HEK293T (cell line): ENCODE results near the gene GRIN3A.

Source experiments
- CTCF ChIA-PET: fragments of 350-600 bp; formaldehyde crosslinking; extraction: SDS; loops from one replicate; lab custom pipeline; 2021; ENCODE audit warnings: antibody characterized with exemption, inconsistent platforms; lab: Yijun Ruan, JAX
- POLR2A ChIA-PET: fragments of 350-600 bp; formaldehyde crosslinking; extraction: SDS; loops from one replicate; lab custom pipeline; 2020; ENCODE audit warnings: antibody characterized with exemption, inconsistent platforms; lab: Yijun Ruan, JAX
- DNase-seq: peaks from one replicate; pipeline ENCODE4 v3.0.0; 2012; ENCODE audit warnings: mixed read lengths; ENCODE audit errors: extremely low spot score
- ARNT ChIP-seq: fragments of 450-650 bp; IDR thresholded peaks from 2 replicates; pipeline ENCODE4 v1.6.1; 2017; ENCODE audit warnings: mild to moderate bottlenecking
- BHLHE40 ChIP-seq: fragments of 450-650 bp; IDR thresholded peaks from 2 replicates; pipeline ENCODE4 v1.6.1; 2016; ENCODE audit warnings: mild to moderate bottlenecking, moderate library complexity, borderline replicate concordance
- CTBP1 ChIP-seq: fragments of 450-650 bp; IDR thresholded peaks from 2 replicates; pipeline ENCODE4 v1.6.1; 2016; ENCODE audit warnings: borderline replicate concordance
- ELF4 ChIP-seq: fragments of 450-650 bp; IDR thresholded peaks from 2 replicates; pipeline ENCODE4 v1.6.1; 2017; ENCODE audit warnings: antibody characterized with exemption
- FOXA1 ChIP-seq: fragments of 450-650 bp; IDR thresholded peaks from 2 replicates; pipeline ENCODE4 v1.6.1; 2016; ENCODE audit warnings: mild to moderate bottlenecking
- FOXK2 ChIP-seq: fragments of 450-650 bp; IDR thresholded peaks from 2 replicates; pipeline ENCODE4 v1.6.1; 2016; ENCODE audit warnings: mild to moderate bottlenecking
- FOXM1 ChIP-seq: fragments of 450-650 bp; IDR thresholded peaks from 2 replicates; pipeline ENCODE4 v1.6.1; 2017; ENCODE audit warnings: mild to moderate bottlenecking, borderline replicate concordance
- HDGF ChIP-seq: fragments of 450-650 bp; IDR thresholded peaks from 2 replicates; pipeline ENCODE4 v1.6.1; 2017; ENCODE audit warnings: antibody characterized with exemption, borderline replicate concordance
- L3MBTL2 ChIP-seq: fragments of 450-650 bp; conservative IDR thresholded peaks from 2 replicates; pipeline ENCODE4 v1.6.1; 2016; ENCODE audit warnings: mild to moderate bottlenecking
- LEF1 ChIP-seq: fragments of 450-650 bp; IDR thresholded peaks from 2 replicates; pipeline ENCODE4 v1.6.1; 2017; ENCODE audit warnings: mild to moderate bottlenecking, borderline replicate concordance
- NFRKB ChIP-seq: fragments of 450-650 bp; IDR thresholded peaks from 2 replicates; pipeline ENCODE4 v1.6.1; 2016; ENCODE audit warnings: mild to moderate bottlenecking, moderate library complexity
- PKNOX1 ChIP-seq: fragments of 450-650 bp; IDR thresholded peaks from 2 replicates; pipeline ENCODE4 v1.6.1; 2016
- SP1 ChIP-seq: fragments of 450-650 bp; IDR thresholded peaks from 2 replicates; pipeline ENCODE4 v1.6.1; 2017
- SUZ12 ChIP-seq: fragments of 450-650 bp; IDR thresholded peaks from 2 replicates; pipeline ENCODE4 v1.6.1; 2016; ENCODE audit warnings: mild to moderate bottlenecking
- TARDBP ChIP-seq: fragments of 450-650 bp; IDR thresholded peaks from 2 replicates; pipeline ENCODE4 v1.6.1; 2016
- ZNF384 ChIP-seq: fragments of 450-650 bp; IDR thresholded peaks from 2 replicates; pipeline ENCODE4 v1.6.1; 2016

Gene GRIN3A

GRCh38 chr9:101739311-101739710 lies 864 bp upstream of the GRIN3A start:
- ChIA-PET POLR2A (no interaction called here), CTCF (no interaction called here)
- DNase-seq: no peak
- TF ChIP-seq FOXM1 (no peak), FOXA1 (no peak), NFRKB (no peak), TARDBP (no peak), ZNF384 (no peak), ARNT (no peak), PKNOX1 (no peak), ELF4 (no peak), BHLHE40 (no peak), LEF1 (no peak), HDGF (no peak), FOXK2 (no peak), SP1 (no peak), L3MBTL2 (no peak), CTBP1 (no peak), SUZ12 (no peak)

DNA sequence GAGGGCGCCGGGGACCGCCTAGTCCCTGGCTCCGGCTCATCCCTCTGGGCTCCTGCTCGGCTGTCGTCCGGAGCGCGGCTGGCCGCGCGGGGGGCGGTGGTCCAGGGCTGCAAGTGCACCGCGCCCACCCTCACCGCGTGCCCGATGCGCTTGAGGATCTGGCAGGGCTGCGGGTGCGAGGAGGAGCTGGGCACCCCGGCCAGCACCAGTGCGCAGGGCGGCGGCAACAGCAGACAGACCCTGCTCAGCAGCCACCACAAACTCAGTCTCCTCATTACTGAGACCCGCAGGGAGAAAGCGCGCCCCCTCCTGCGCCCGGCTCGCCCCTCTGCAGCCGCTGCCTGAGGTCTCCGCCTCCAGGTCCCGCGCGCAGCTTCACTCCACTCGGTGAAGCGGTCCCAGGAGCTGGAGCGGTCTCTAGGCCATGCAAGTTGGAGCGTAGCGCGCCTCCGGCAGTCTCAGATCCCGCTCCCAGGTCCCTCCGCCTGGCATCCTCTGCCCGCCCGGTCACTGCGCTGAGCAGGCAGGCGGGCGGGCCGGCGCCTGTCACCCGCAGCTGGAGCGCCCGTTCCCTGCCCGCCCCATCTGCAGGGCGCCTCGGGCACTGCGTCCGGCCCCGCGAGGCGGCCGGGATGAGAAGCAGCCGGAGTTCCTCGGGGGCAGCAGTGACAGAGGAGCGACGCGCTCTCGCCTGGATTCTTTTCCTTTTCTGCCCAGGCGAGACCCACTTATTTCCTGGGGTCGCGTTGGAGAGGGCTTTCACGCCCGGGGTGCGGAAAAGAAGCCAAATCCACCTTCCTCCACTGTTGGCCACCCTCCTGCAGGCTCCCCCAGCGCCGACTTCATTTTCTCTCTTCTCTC lies 512 bp downstream of the GRIN3A start:
- TF ChIP-seq SUZ12 (no peak), L3MBTL2 (no peak), LEF1 (no peak), CTBP1 (no peak), ZNF384 (no peak), FOXK2 (no peak), PKNOX1 (no peak), ARNT (no peak), BHLHE40 (no peak), NFRKB (no peak), SP1 (no peak), ELF4 (no peak)
- ChIA-PET POLR2A (no interaction called here), CTCF (no interaction called here)
- DNase-seq: peak; percentile 21

DNA sequence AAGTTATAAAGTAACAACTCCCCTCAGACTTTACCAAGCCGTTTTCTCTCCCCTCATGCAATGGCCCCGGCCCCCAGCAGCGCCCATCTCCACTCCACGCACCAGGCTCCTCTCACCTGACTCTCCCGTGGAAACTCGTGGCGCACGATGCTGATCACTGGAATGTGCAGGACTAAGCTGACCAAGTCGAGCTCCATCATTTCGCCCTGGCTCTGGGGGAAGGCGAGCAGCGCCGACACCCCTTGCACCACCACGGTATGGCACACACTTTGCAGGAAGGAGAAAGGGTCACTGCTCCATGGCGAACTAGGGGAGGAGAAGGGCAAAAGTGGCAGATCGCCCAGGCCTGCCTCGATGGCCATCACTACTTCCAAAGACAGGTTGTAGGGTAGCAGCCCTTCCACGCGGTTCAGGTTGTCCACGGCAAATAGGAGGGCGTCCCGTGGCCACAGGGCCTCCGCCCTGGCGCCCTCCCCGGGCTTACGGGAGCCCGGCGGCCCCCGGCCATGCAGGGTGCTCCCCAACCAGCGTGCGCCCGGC lies 1.2 kb downstream of the GRIN3A start:
- POLR2A ChIA-PET: no interaction called here
- CTCF ChIA-PET: no interaction called here
- DNase-seq: no peak
- no peak for TF ChIP-seq LEF1
- no peak for TF ChIP-seq HDGF
- TF ChIP-seq FOXK2: no peak
- no peak for TF ChIP-seq BHLHE40
- no peak for TF ChIP-seq TARDBP
- no peak for TF ChIP-seq ARNT
- no peak for TF ChIP-seq CTBP1
- TF ChIP-seq PKNOX1: no peak
- TF ChIP-seq FOXM1: no peak
- no peak for TF ChIP-seq ELF4
- no peak for TF ChIP-seq ZNF384
- TF ChIP-seq L3MBTL2: no peak
- TF ChIP-seq SP1: no peak
- TF ChIP-seq NFRKB: no peak
- no peak for TF ChIP-seq FOXA1

DNA sequence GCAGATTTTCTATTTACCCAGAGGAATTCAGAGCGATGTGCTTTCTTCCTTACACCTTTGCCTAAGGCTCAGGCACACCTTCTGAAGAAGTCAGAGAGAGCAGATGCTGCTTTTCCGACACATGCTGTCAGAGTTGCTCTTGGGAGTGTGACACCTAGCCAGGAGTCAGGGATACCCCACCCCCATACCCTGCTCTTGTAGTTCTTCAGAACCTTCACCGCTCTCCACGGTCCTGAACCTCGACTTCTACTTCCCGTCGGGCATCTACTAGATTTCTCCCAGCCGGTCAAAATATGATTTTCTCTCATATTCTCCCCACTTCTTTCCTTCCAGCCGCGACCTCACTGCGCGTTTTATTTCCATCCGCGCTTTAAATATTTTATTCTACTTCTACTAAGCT lies 1.7 kb downstream of the GRIN3A start:
- TF ChIP-seq SP1 (no peak), CTBP1 (no peak), ZNF384 (no peak), HDGF (no peak), FOXA1 (no peak), ELF4 (no peak), NFRKB (no peak), PKNOX1 (no peak), SUZ12 (no peak), ARNT (no peak), FOXK2 (no peak), L3MBTL2 (no peak), BHLHE40 (no peak), TARDBP (no peak), FOXM1 (no peak), LEF1 (no peak)
- ChIA-PET POLR2A (no interaction called here), CTCF (no interaction called here)
- peak; percentile 7 for DNase-seq

- no peak for DNase-seq
- ChIA-PET CTCF (no interaction called here), POLR2A (no interaction called here)
- TF ChIP-seq CTBP1: no peak
- no peak for TF ChIP-seq TARDBP
- no peak for TF ChIP-seq HDGF
- TF ChIP-seq FOXM1: no peak
- TF ChIP-seq L3MBTL2: no peak
- TF ChIP-seq LEF1: no peak
- TF ChIP-seq FOXK2: no peak
- TF ChIP-seq PKNOX1: no peak
- TF ChIP-seq SUZ12: no peak
- TF ChIP-seq SP1: no peak
Measured at GRCh38 chr9:101731429-101731828, 7.0 kb downstream of the GRIN3A start.
